HEK293 (cell line): ENCODE results near the gene PLEKHG2.
A peak's percentile ranks its signal among the peaks of the same experiment; 100 is the strongest.

Source experiments
- BCL11A ChIP-seq: fragments of 450-650 bp; formaldehyde crosslinking; IDR thresholded peaks from 2 replicates; pipeline ENCODE4 v1.5.1; 2016; ENCODE audit warnings: low read depth, missing biosample characterization, missing genetic modification characterization
- BCL11B ChIP-seq: fragments of 450-650 bp; formaldehyde crosslinking; IDR thresholded peaks from 2 replicates; pipeline ENCODE4 v1.5.1; 2016; ENCODE audit warnings: low read depth, missing biosample characterization, missing genetic modification characterization
- GFI1B ChIP-seq: fragments of 450-650 bp; formaldehyde crosslinking; IDR thresholded peaks from 2 replicates; pipeline ENCODE4 v1.5.1; 2016; ENCODE audit warnings: missing biosample characterization, missing genetic modification characterization
- GLIS2 ChIP-seq: fragments of 450-650 bp; formaldehyde crosslinking; IDR thresholded peaks from 2 replicates; pipeline ENCODE4 v1.5.1; 2016; ENCODE audit warnings: missing biosample characterization, missing genetic modification characterization
- HOXC10 ChIP-seq: sonication (generic); formaldehyde crosslinking; IDR thresholded peaks from 2 replicates; pipeline ENCODE4 v1.8.1; 2023; ENCODE audit warnings: mild to moderate bottlenecking, missing genetic modification reagents
- KLF8 ChIP-seq: fragments of 450-650 bp; formaldehyde crosslinking; IDR thresholded peaks from 2 replicates; pipeline ENCODE4 v1.5.1; 2016; ENCODE audit warnings: missing biosample characterization, missing genetic modification characterization
- KLF9 ChIP-seq: fragments of 450-650 bp; formaldehyde crosslinking; IDR thresholded peaks from 2 replicates; pipeline ENCODE4 v1.5.1; 2016; ENCODE audit warnings: missing biosample characterization, missing genetic modification characterization, low read depth
- OVOL3 ChIP-seq: fragments of 450-650 bp; formaldehyde crosslinking; IDR thresholded peaks from 2 replicates; pipeline ENCODE4 v1.5.1; 2016; ENCODE audit warnings: missing biosample characterization, missing genetic modification characterization
- PBX3 ChIP-seq: sonication (generic); formaldehyde crosslinking; IDR thresholded peaks from 2 replicates; pipeline ENCODE4 v1.8.1; 2022; ENCODE audit warnings: mild to moderate bottlenecking, moderate library complexity, missing genetic modification reagents
- REST ChIP-seq: fragments of 450-650 bp; formaldehyde crosslinking; IDR thresholded peaks from 2 replicates; pipeline ENCODE4 v1.5.1; 2016; ENCODE audit warnings: missing biosample characterization, missing genetic modification characterization
- SP7 ChIP-seq: fragments of 450-650 bp; formaldehyde crosslinking; IDR thresholded peaks from 2 replicates; pipeline ENCODE4 v1.5.1; 2016; ENCODE audit warnings: missing biosample characterization, missing genetic modification characterization
- TCF7L2 ChIP-seq: IDR thresholded peaks from 2 replicates; pipeline ENCODE4 v1.6.1; 2011; ENCODE audit warnings: low read depth, mild to moderate bottlenecking, inconsistent platforms, low read length, moderate library complexity, borderline replicate concordance
- ZBTB44 ChIP-seq: fragments of 450-650 bp; IDR thresholded peaks from 2 replicates; pipeline ENCODE4 v1.5.1; 2018; ENCODE audit warnings: missing biosample characterization, mild to moderate bottlenecking, missing genetic modification characterization
- ZBTB49 ChIP-seq: fragments of 450-650 bp; formaldehyde crosslinking; IDR thresholded peaks from 2 replicates; pipeline ENCODE4 v1.5.1; 2016; ENCODE audit warnings: missing biosample characterization, missing genetic modification characterization, low read depth
- ZFHX2 ChIP-seq: fragments of 450-650 bp; formaldehyde crosslinking; conservative IDR thresholded peaks from 2 replicates; pipeline ENCODE4 v1.5.1; 2016; ENCODE audit warnings: missing biosample characterization, missing genetic modification characterization
- ZNF10 ChIP-seq: fragments of 450-650 bp; formaldehyde crosslinking; IDR thresholded peaks from 2 replicates; pipeline ENCODE4 v1.5.1; 2017; ENCODE audit warnings: missing biosample characterization, missing genetic modification characterization
- ZNF155 ChIP-seq: fragments of 450-650 bp; formaldehyde crosslinking; IDR thresholded peaks from 2 replicates; pipeline ENCODE4 v1.5.1; 2016; ENCODE audit warnings: missing biosample characterization, missing genetic modification characterization
- ZNF18 ChIP-seq: fragments of 450-650 bp; formaldehyde crosslinking; IDR thresholded peaks from 2 replicates; pipeline ENCODE4 v1.5.1; 2016; ENCODE audit warnings: missing biosample characterization, missing genetic modification characterization
- ZNF19 ChIP-seq: fragments of 450-650 bp; formaldehyde crosslinking; IDR thresholded peaks from 2 replicates; pipeline ENCODE4; 2016; ENCODE audit warnings: missing biosample characterization, missing genetic modification characterization, low read depth
- ZNF223 ChIP-seq: fragments of 450-650 bp; formaldehyde crosslinking; IDR thresholded peaks from 2 replicates; pipeline ENCODE4 v1.5.1; 2016; ENCODE audit warnings: missing biosample characterization, missing genetic modification characterization
- ZNF239 ChIP-seq: fragments of 450-650 bp; formaldehyde crosslinking; IDR thresholded peaks from 2 replicates; pipeline ENCODE4 v1.5.1; 2016; ENCODE audit warnings: missing biosample characterization, missing genetic modification characterization
- ZNF311 ChIP-seq: fragments of 450-650 bp; formaldehyde crosslinking; IDR thresholded peaks from 2 replicates; pipeline ENCODE4 v1.5.1; 2017; ENCODE audit warnings: missing biosample characterization, missing genetic modification characterization, borderline replicate concordance
- ZNF350 ChIP-seq: fragments of 450-650 bp; formaldehyde crosslinking; IDR thresholded peaks from 2 replicates; pipeline ENCODE4 v1.5.0; 2017; ENCODE audit warnings: missing biosample characterization, mild to moderate bottlenecking, missing genetic modification characterization
- ZNF37A ChIP-seq: fragments of 450-650 bp; IDR thresholded peaks from 2 replicates; pipeline ENCODE4 v1.5.1; 2018; ENCODE audit warnings: missing biosample characterization, missing genetic modification characterization
- ZNF473 ChIP-seq: fragments of 450-650 bp; formaldehyde crosslinking; IDR thresholded peaks from 2 replicates; pipeline ENCODE4 v1.5.1; 2017; ENCODE audit warnings: missing biosample characterization, missing genetic modification characterization
- ZNF530 ChIP-seq: fragments of 450-650 bp; formaldehyde crosslinking; IDR thresholded peaks from 2 replicates; pipeline ENCODE4 v1.5.1; 2016; ENCODE audit warnings: low read depth, missing biosample characterization, missing genetic modification characterization
- ZNF768 ChIP-seq: fragments of 450-650 bp; formaldehyde crosslinking; IDR thresholded peaks from 2 replicates; pipeline ENCODE4 v1.5.1; 2018; ENCODE audit warnings: missing biosample characterization, mild to moderate bottlenecking, missing genetic modification characterization
- ZSCAN5A ChIP-seq: fragments of 450-650 bp; formaldehyde crosslinking; IDR thresholded peaks from 2 replicates; pipeline ENCODE4 v1.5.1; 2016; ENCODE audit warnings: missing biosample characterization, missing genetic modification characterization

The PLEKHG2 gene

GRCh38 chr19:39408392-39409207 lies 3.9 kb upstream of the PLEKHG2 start (continued):
- no peak for TF ChIP-seq ZNF239 (tag by site-specific recombination)
- no peak for TF ChIP-seq ZBTB49
- no peak; the same call in 1 of the 2 replicates for TF ChIP-seq BCL11B (tag by site-specific recombination)
- TF ChIP-seq ZNF473 (tag by site-specific recombination): no peak
- TF ChIP-seq BCL11A (tag by site-specific recombination): 0 out of 2 replicates have a peak, but pooled peaks have one; percentile 30
- no peak for TF ChIP-seq ZNF155 (tag by site-specific recombination)
- no peak for TF ChIP-seq KLF8 (tag by site-specific recombination)
- no peak for TF ChIP-seq HOXC10 (CRISPR knock-in tag)
- peak; percentile 21; the same call in 1 of the 2 replicates for TF ChIP-seq ZNF10 (tag by site-specific recombination)
- no peak for TF ChIP-seq ZNF19 (tag by site-specific recombination)
- TF ChIP-seq ZNF18: no peak
- TF ChIP-seq ZNF530: no peak
- TF ChIP-seq ZBTB44 (tag by site-specific recombination): no peak
- TF ChIP-seq ZNF311 (tag by site-specific recombination): no peak
- no peak for TF ChIP-seq GFI1B (tag by site-specific recombination)
- TF ChIP-seq KLF9: no peak
- peak; percentile 88 for TF ChIP-seq GLIS2 (tag by site-specific recombination)
- TF ChIP-seq TCF7L2: no peak
- no peak for TF ChIP-seq ZFHX2 (tag by site-specific recombination)
- TF ChIP-seq OVOL3 (tag by site-specific recombination): no peak
- TF ChIP-seq PBX3 (CRISPR knock-in tag): no peak
- TF ChIP-seq SP7 (tag by site-specific recombination): no peak; the same call in 1 of the 2 replicates
- no peak for TF ChIP-seq ZNF768 (tag by site-specific recombination)
- no peak for TF ChIP-seq ZNF37A
- TF ChIP-seq ZNF223 (tag by site-specific recombination): no peak
- no peak for TF ChIP-seq ZSCAN5A (tag by site-specific recombination)
- no peak for TF ChIP-seq ZNF350 (tag by site-specific recombination)
- no peak for TF ChIP-seq REST (tag by site-specific recombination)
